HCT116 (cell line): Measurements from ENCODE around the gene NELL1.

Experiments used
- CEBPB ChIP-seq: IDR thresholded peaks from 2 replicates; pipeline ENCODE4 v1.6.1; 2012; ENCODE audit warnings: low read depth
- CTCF ChIP-seq, 3 experiments: fragments of 200-600 bp in 1 of 3; sonication (generic) in 1 of 3; IDR thresholded peaks in 2 of 3; conservative IDR thresholded peaks in 1 of 3; 2 replicates each; pipeline ENCODE4 v1.5.1; 2012 to 2017; ENCODE audit warnings: low read depth in 2 of 3, low read length in 2 of 3, antibody characterized with exemption in 1 of 3, borderline replicate concordance in 1 of 3, control low read depth in 1 of 3, mild to moderate bottlenecking in 1 of 3, mixed read lengths in 1 of 3, mixed run types in 1 of 3, moderate library complexity in 1 of 3; ENCODE audit not compliant: insufficient read depth in 1 of 3
- EZH2phosphoT487 ChIP-seq: fragments of 200-600 bp; IDR thresholded peaks from 2 replicates; pipeline ENCODE4 v1.6.1; 2018; ENCODE audit warnings: antibody characterized with exemption, borderline replicate concordance
- FOSL1 ChIP-seq: IDR thresholded peaks from 2 replicates; pipeline ENCODE4 v1.6.1; 2012; ENCODE audit warnings: low read depth
- JUND ChIP-seq: IDR thresholded peaks from 2 replicates; pipeline ENCODE4 v1.6.1; 2012
- MAX ChIP-seq: IDR thresholded peaks from 2 replicates; pipeline ENCODE4 v1.6.1; 2012
- POLR2A ChIP-seq: IDR thresholded peaks from 2 replicates; pipeline ENCODE4 v1.7.0; 2011; ENCODE audit warnings: borderline replicate concordance; ENCODE audit not compliant: insufficient read depth, insufficient read length; ENCODE audit errors: extremely low read depth
- POLR2AphosphoS5 ChIP-seq: IDR thresholded peaks from 2 replicates; pipeline ENCODE4 v1.6.1; 2011; ENCODE audit warnings: mild to moderate bottlenecking, low read depth, low read length, moderate library complexity
- REST ChIP-seq: IDR thresholded peaks from 2 replicates; pipeline ENCODE4 v1.6.1; 2012; ENCODE audit warnings: low read depth
- SP1 ChIP-seq: IDR thresholded peaks from 2 replicates; pipeline ENCODE4 v1.6.1; 2012; ENCODE audit warnings: low read depth
- ZBTB33 ChIP-seq: IDR thresholded peaks from 2 replicates; pipeline ENCODE4 v1.6.1; 2011; ENCODE audit warnings: mild to moderate bottlenecking, low read length, moderate library complexity; ENCODE audit not compliant: insufficient replicate concordance; ENCODE audit errors: extremely low read depth
- ZFX ChIP-seq: fragments of 450-650 bp; IDR thresholded peaks from 2 replicates; pipeline ENCODE4 v1.6.1; 2017

- TF ChIP-seq REST, result no peak
- TF ChIP-seq CTCF (IDR thresholded peaks at IDR 0.05 in 2 of 3, conservative IDR thresholded peaks at IDR 0.05 in 1 of 3; ENCODE audit: borderline replicate concordance in 1 of 3, insufficient read depth in 1 of 3, low read depth in 2 of 3, low read length in 2 of 3), result no peak
- TF ChIP-seq POLR2AphosphoS5, result no peak
- no peak for TF ChIP-seq EZH2phosphoT487
- no peak for TF ChIP-seq POLR2A
- TF ChIP-seq JUND, result no peak
- TF ChIP-seq ZFX, result no peak
- TF ChIP-seq MAX, result no peak
- no peak for TF ChIP-seq SP1
- TF ChIP-seq ZBTB33, result no peak
- no peak for TF ChIP-seq FOSL1
- TF ChIP-seq CEBPB, result no peak
These were observed 593.6 kb downstream of the NELL1 start for GRCh38 chr11:21262992-21263391.
